Smooth muscle cell (in vitro differentiated cells): Measurements from ENCODE around the gene SLC8B1. TPM values are rescaled to one million over a fixed set of nuclear protein-coding genes. Genes with fewer than 3 reads are reported as not detected.
A peak's percentile ranks its signal among the peaks of the same experiment; 100 is the strongest.

ENCODE experiments used
- DNase-seq: peaks from one replicate; lab custom pipeline; 2025; ENCODE audit not compliant: unreplicated experiment; lab: John Stamatoyannopoulos, UW
- H2AFZ ChIP-seq: fragments of 200-600 bp; sonication (generic); 2 replicates; pipeline ENCODE4 v1.6.0; 2016; ENCODE audit warnings: antibody characterized with exemption, low read depth, mild to moderate bottlenecking
- H3F3A ChIP-seq: fragments of 200-600 bp; sonication (generic); 2 replicates; pipeline ENCODE4 v1.6.0; 2017; ENCODE audit warnings: antibody characterized with exemption, low read depth
- H3K27ac ChIP-seq: fragments of 200-600 bp; sonication (generic); 2 replicates; pipeline ENCODE4 v1.5.1; 2016; ENCODE audit warnings: low read depth, mild to moderate bottlenecking
- H3K27me3 ChIP-seq: fragments of 200-600 bp; sonication (generic); 2 replicates; pipeline ENCODE4 v1.6.1; 2016; ENCODE audit warnings: low read depth, mild to moderate bottlenecking
- H3K36me3 ChIP-seq: fragments of 200-600 bp; sonication (generic); 2 replicates; pipeline ENCODE4 v1.5.1; 2016; ENCODE audit warnings: low read depth
- H3K4me1 ChIP-seq: fragments of 200-600 bp; sonication (generic); 2 replicates; pipeline ENCODE4 v1.5.1; 2016; ENCODE audit warnings: low read depth
- H3K4me2 ChIP-seq: fragments of 200-600 bp; sonication (generic); 2 replicates; pipeline ENCODE4 v1.6.0; 2016; ENCODE audit warnings: mild to moderate bottlenecking
- H3K4me3 ChIP-seq: fragments of 200-600 bp; sonication (generic); 2 replicates; pipeline ENCODE4 v1.5.1; 2016; ENCODE audit warnings: mild to moderate bottlenecking
- H3K79me2 ChIP-seq: fragments of 200-600 bp; sonication (generic); 2 replicates; pipeline ENCODE4 v1.6.0; 2016; ENCODE audit warnings: low read depth, mild to moderate bottlenecking
- H3K9ac ChIP-seq: fragments of 200-600 bp; sonication (generic); 2 replicates; pipeline ENCODE4 v1.6.0; 2016; ENCODE audit warnings: low read depth
- H3K9me3 ChIP-seq: fragments of 200-600 bp; sonication (generic); replicated peaks from 2 replicates; pipeline ENCODE4 v1.5.1; 2016; ENCODE audit warnings: low read depth
- H4K20me1 ChIP-seq: fragments of 200-600 bp; sonication (generic); 2 replicates; pipeline ENCODE4 v1.6.0; 2016; ENCODE audit warnings: low read depth
- WGBS: methylation state at CpG from one replicate; pipeline ENCODE4 v1.1.7; 2016; ENCODE audit warnings: low lambda C conversion rate; 5-methylcytosine and 5-hydroxymethylcytosine counted together
- polyA plus RNA-seq: library from polyadenylated mRNA; unstranded; fragments of >200 nt; fragmentation: Nextera tagmentation; extraction: Ambion mirVana; gene quantifications from 2 replicates; pipeline ENCODE4 v1.2.1, GENCODE V29; 2016
- total RNA-seq: library from RNA; depleted of rRNA; stranded (reverse); fragments of >200 nt; gene quantifications from 2 replicates; pipeline ENCODE4 v1.2.3, GENCODE V29; 2014
- TF ChIP-seq, protein P1 (sequence below): fragments of 200-600 bp; sonication (generic); IDR thresholded peaks from 2 replicates; pipeline ENCODE4 v1.5.1; 2017; ENCODE audit warnings: borderline replicate concordance, mild to moderate bottlenecking, antibody characterized with exemption; ENCODE audit not compliant: insufficient read depth, poor library complexity, severe bottlenecking

SLC8B1 gene
- total and polyA plus RNA-seq, 2 experiments from 2014 or later: 11.8 to 14.3 TPM

DNA sequence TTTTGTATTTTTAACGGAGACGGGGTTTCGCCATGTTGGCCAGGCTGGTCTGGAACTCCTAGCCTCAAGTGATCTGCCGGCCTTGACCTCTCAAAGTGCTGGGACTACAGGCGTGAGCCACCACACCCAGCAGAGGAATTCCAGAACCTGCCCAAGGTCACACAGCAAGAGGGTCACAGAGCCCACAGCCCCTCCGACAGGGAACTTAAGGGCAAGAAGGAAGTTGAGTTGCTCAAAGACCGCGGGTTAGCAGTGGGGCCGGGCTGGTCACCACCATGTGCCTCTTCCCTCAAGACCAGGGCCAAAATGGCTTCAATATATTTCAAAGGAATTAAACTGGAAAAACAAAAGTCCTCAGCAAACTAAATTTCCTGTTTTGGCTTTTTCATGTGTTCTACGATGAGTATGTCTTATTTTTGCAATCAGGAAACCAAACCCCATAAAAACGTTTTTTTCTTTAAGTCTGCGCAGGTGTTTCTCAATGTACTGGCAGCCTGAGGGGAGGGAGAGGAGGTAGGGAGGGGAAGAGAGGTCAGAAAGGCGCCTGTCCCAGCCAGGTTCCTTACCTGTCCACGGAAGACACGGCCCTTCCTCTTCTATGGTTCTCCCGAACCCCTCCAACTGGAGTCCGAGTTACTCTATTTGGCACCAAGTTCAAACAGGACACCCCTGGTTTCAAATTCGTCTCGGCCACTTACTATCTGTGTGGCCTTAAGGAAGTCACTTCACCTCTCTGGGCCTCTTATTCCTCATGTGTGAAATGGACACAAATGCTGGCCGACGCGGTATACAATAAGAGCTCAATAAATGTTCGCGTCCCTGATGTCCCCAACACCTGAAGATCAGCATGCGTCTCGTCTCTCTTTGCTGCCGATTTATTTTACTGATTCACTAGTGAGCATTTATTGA is 778 bp downstream of the SLC8B1 start:
- peak overlapping the region; percentile 59 for H3K9ac ChIP-seq
- 44% methylated on average over 27 of the region's 27 CpGs for WGBS

DNA sequence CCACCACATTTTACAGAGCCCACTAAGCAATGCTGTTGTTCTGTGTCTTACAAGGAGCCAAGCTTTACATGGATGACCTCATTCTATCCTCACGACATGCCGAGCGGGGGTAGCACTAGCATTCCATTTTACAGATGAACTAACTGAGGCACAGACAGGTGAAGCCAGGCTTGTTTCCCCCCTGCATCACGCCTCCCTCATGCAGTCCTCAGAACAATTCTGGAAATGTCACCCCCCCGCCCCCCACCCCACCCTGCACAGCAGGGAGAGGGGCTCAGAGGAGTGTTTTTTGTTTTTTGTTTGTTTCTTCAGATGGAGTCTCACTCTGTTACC is 1.5 kb downstream of the SLC8B1 start:
- TF ChIP-seq, protein P1, sequence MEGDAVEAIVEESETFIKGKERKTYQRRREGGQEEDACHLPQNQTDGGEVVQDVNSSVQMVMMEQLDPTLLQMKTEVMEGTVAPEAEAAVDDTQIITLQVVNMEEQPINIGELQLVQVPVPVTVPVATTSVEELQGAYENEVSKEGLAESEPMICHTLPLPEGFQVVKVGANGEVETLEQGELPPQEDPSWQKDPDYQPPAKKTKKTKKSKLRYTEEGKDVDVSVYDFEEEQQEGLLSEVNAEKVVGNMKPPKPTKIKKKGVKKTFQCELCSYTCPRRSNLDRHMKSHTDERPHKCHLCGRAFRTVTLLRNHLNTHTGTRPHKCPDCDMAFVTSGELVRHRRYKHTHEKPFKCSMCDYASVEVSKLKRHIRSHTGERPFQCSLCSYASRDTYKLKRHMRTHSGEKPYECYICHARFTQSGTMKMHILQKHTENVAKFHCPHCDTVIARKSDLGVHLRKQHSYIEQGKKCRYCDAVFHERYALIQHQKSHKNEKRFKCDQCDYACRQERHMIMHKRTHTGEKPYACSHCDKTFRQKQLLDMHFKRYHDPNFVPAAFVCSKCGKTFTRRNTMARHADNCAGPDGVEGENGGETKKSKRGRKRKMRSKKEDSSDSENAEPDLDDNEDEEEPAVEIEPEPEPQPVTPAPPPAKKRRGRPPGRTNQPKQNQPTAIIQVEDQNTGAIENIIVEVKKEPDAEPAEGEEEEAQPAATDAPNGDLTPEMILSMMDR: no peak
- H3K9me3 ChIP-seq: no peaks in the 10 kb centered on the region
- no peaks in the 10 kb centered on the region for H3K79me2 ChIP-seq
- H3K27ac ChIP-seq: no peak overlapping the region
- H3K36me3 ChIP-seq: no peaks in the 10 kb centered on the region
- no peaks in the 10 kb centered on the region for H3K27me3 ChIP-seq
- H4K20me1 ChIP-seq: no peaks in the 10 kb centered on the region
- H3K4me2 ChIP-seq: no peak overlapping the region
- H3K4me1 ChIP-seq: no peaks in the 10 kb centered on the region
- 85% methylated on average over 5 of the region's 5 CpGs for WGBS
- DNase-seq: no peak
- H3F3A ChIP-seq: no peaks in the 10 kb centered on the region
- no peak overlapping the region for H3K4me3 ChIP-seq
- no peak overlapping the region for H3K9ac ChIP-seq
- no peak overlapping the region for H2AFZ ChIP-seq

More for the DNA sequence above, 778 bp downstream of the SLC8B1 start:
- Histone ChIP-seq H2AFZ (peak overlapping the region; percentile 80), H3K4me1 (no peaks in the 10 kb centered on the region), H3K79me2 (no peaks in the 10 kb centered on the region), H3K9me3 (no peaks in the 10 kb centered on the region), H4K20me1 (no peaks in the 10 kb centered on the region), H3K4me2 (peak overlapping the region; percentile 91), H3K27me3 (no peaks in the 10 kb centered on the region), H3K27ac (no peak overlapping the region), H3K4me3 (peak overlapping the region; percentile 77), H3K36me3 (no peaks in the 10 kb centered on the region), H3F3A (no peaks in the 10 kb centered on the region)
- no peak for DNase-seq
- TF ChIP-seq, protein P1: no peak

DNA sequence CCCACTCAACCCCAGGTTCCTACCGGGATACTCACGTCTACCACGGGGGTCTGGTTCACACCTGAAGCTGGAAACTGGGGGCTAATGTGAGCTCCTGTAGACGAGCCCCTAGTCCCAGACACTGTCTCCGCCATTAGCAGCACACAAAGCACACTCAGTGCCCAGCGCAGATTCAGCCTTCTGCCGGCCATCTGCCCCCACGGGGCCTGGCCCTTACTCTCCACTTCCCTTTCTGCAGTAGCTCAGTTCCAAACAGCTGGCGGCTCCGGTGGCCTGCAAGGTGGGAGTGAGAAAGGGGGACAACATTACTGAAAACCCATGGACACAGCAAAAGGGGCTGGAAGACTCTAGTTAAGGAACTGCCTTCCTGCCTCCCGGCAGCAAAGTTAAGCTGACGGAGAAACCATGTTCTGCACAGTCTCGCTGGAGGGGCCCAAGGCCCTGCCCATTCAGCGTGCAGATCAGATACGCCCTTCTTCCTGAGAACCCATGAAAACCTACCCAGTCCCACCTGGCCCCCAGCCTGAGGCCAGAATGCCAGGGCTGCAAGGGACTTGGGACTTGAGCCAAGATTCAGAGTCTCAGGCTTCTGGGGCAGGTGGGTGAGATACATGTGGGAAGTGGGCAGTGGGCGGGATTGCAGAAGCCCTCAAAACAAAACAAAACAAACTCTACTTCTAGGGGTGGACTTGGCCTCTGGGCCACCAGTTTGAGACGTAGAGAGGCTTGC is 2.1 kb downstream of the SLC8B1 start:
- no peak overlapping the region for H3K4me2 ChIP-seq
- no peaks in the 10 kb centered on the region for H3F3A ChIP-seq
- H2AFZ ChIP-seq: no peak overlapping the region
- no peaks in the 10 kb centered on the region for H3K4me1 ChIP-seq
- no peaks in the 10 kb centered on the region for H3K79me2 ChIP-seq
- no peak overlapping the region for H3K27ac ChIP-seq
- WGBS: 92% methylated on average over 17 of the region's 17 CpGs
- no peaks in the 10 kb centered on the region for H3K36me3 ChIP-seq
- TF ChIP-seq, protein P1: no peak
- DNase-seq: no peak
- H3K4me3 ChIP-seq: no peak overlapping the region
- H3K27me3 ChIP-seq: no peaks in the 10 kb centered on the region
- H3K9me3 ChIP-seq: no peaks in the 10 kb centered on the region
- H4K20me1 ChIP-seq: no peaks in the 10 kb centered on the region
- H3K9ac ChIP-seq: no peak overlapping the region
